Activated CD4-positive, alpha-beta T cell treated with anti-CD3 and anti-CD28 coated beads for 36 hours (primary cell): ENCODE measurements around the gene ZNF213. TPM values are rescaled to one million over a fixed set of nuclear protein-coding genes. Genes with fewer than 3 reads are reported as not detected.

Source experiments
- ATAC-seq: fragments of 200-7000 bp; cut with Tn5 transposase; one replicate; pipeline ENCODE4 v1.10.0; 2021; ENCODE audit warnings: mild to moderate bottlenecking, moderate library complexity
- CTCF ChIA-PET: fragments of 350-600 bp; sonication (Branson Sonifier 250); formaldehyde crosslinking; loops from one replicate; lab custom pipeline; 2021; ENCODE audit warnings: antibody characterized with exemption; lab: Charles Lee
- POLR2A ChIA-PET: fragments of 350-600 bp; sonication (Branson Sonifier 250); formaldehyde crosslinking; loops from one replicate; lab custom pipeline; 2021; ENCODE audit warnings: antibody characterized with exemption, inconsistent platforms; lab: Charles Lee
- DNase-seq: peaks from one replicate; pipeline ENCODE4 v3.0.0-alpha.2; 2020
- H3K27ac Mint-ChIP-seq: one replicate; pipeline ENCODE4 v1.8.0; 2021; ENCODE audit warnings: mixed read lengths
- H3K27me3 Mint-ChIP-seq: one replicate; pipeline ENCODE4 v1.8.0; 2021; ENCODE audit warnings: mixed read lengths
- H3K36me3 Mint-ChIP-seq: one replicate; pipeline ENCODE4 v1.8.0; 2021; ENCODE audit warnings: low read depth, mixed read lengths
- H3K4me1 Mint-ChIP-seq: one replicate; pipeline ENCODE4 v1.8.0; 2021; ENCODE audit warnings: mixed read lengths
- H3K4me3 Mint-ChIP-seq: one replicate; pipeline ENCODE4 v1.8.0; 2021; ENCODE audit warnings: mild to moderate bottlenecking, moderate library complexity, mixed read lengths
- H3K9me3 Mint-ChIP-seq: one replicate; pipeline ENCODE4 v1.8.0; 2021; ENCODE audit warnings: low read depth, mixed read lengths
- intact Hi-C, 2 experiments: fragments of 100-400 bp; cut with DNase I in 1 of 2; cut with micrococcal nuclease in 1 of 2; formaldehyde crosslinking; loops; one replicate each; pipeline versions ENCODE4 v1.14.2 to v1.15.1; 2022 to 2024; cut with DNase I, micrococcal nuclease
- total RNA-seq, 2 experiments: library from RNA; stranded (reverse); gene quantifications; one replicate each; pipeline ENCODE4 v1.2.3, GENCODE V29; 2021

The ZNF213 gene
- total RNA-seq, 2 experiments from 2014 or later, result 7.6 to 8.3 TPM

DNA sequence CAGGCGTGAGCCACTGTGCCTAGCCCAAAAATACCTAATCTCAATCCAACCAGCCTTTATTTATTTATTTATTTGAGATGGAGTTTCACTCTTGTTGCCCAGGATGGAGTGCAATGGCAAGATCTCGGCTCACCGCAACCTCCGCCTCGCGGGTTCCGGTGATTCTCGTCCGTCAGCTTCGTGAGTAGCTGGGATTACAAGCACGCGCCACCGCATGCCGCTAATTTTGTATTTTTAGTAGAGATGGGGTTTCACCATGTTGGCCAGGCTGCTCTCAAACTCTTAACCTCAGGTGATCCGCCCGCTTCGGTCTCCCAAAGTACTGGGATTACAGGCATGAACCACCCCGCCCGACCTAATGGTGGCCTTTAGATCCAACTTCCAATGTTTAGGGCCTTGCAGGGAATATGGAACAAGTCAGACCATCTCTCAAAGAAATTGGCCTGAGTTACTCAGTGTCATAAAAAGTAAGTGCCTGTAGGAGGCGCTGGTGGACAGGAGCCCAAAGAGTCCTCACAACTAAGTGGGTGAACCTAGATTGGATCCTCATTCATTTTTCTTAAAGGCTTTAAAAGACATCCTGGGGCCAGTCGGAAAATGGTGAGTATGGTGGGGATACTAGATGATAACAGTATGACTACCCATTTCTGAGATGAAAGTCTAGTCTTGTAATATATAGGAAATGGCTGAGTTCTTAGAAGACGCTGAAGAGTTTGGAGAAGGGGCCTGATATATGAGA lies 40.4 kb upstream of the ZNF213 start:
- peak overlapping the region; percentile 29 for H3K27ac Mint-ChIP-seq
- ATAC-seq, result peak; percentile 53
- intact Hi-C loops, result loop anchor here (1.0 to 5.0 kb wide), 3 partner anchors 35 to 73 kb away; no protein-coding TSS in a partner anchor
- H3K36me3 Mint-ChIP-seq, result no peaks in the 10 kb centered on the region
- peak; percentile 77 for DNase-seq
- peaks cover 32% of the 10 kb centered on the region for H3K4me1 Mint-ChIP-seq
- no peaks in the 10 kb centered on the region for H3K9me3 Mint-ChIP-seq
- POLR2A ChIA-PET, result no interaction called here
- H3K4me3 Mint-ChIP-seq, result no peak overlapping the region
- CTCF ChIA-PET, result interaction anchor here (0.7 to 2.7 kb wide), 7 partner anchors 14 to 63 kb away, joined by 3 to 19 read pairs (median 3); no protein-coding TSS in a partner anchor
- no peaks in the 10 kb centered on the region for H3K27me3 Mint-ChIP-seq

GRCh38 chr16:3095869-3096268 lies 39.0 kb upstream of the ZNF213 start:
- ATAC-seq (peak; percentile 68), DNase-seq (peak; percentile 82)
- H3K27ac Mint-ChIP-seq, result no peak overlapping the region
- no peaks in the 10 kb centered on the region for H3K36me3 Mint-ChIP-seq
- intact Hi-C loops, result loop anchor here (1.0 to 5.0 kb wide), 3 partner anchors 28 to 71 kb away; no protein-coding TSS in a partner anchor
- H3K9me3 Mint-ChIP-seq, result no peaks in the 10 kb centered on the region
- ChIA-PET POLR2A (interaction anchor here (0.7 to 1.5 kb wide), 4 partner anchors 9 to 54 kb away, joined by 3 to 6 read pairs (median 5); no protein-coding TSS in a partner anchor), CTCF (interaction anchor here (0.6 to 9.4 kb wide), 15 partner anchors 14 to 76 kb away, joined by 3 to 125 read pairs (median 4); partner anchors contain the start of gene ZNF213)
- H3K4me1 Mint-ChIP-seq, result peaks cover 41% of the 10 kb centered on the region
- H3K4me3 Mint-ChIP-seq, result no peak overlapping the region
- H3K27me3 Mint-ChIP-seq, result no peaks in the 10 kb centered on the region

- no peak for ATAC-seq
- DNase-seq, result no peak
- Mint-ChIP-seq H3K4me3 (no peak overlapping the region), H3K27ac (no peak overlapping the region), H3K9me3 (no peaks in the 10 kb centered on the region), H3K4me1 (peaks cover 41% of the 10 kb centered on the region), H3K27me3 (no peaks in the 10 kb centered on the region), H3K36me3 (no peaks in the 10 kb centered on the region)
- ChIA-PET CTCF (interaction anchor here (0.6 to 9.4 kb wide), 13 partner anchors 12 to 76 kb away, joined by 3 to 125 read pairs (median 4); partner anchors contain the start of gene ZNF213), POLR2A (interaction anchor here (1.3 to 1.5 kb wide), 2 partner anchors 21 to 25 kb away, joined by 5 to 6 read pairs; no protein-coding TSS in a partner anchor)
- intact Hi-C loops, result loop anchor here (1.0 to 5.0 kb wide), 3 partner anchors 28 to 71 kb away; no protein-coding TSS in a partner anchor
Observed at GRCh38 chr16:3096362-3096761, 38.5 kb upstream of the ZNF213 start.

GRCh38 chr16:3097266-3097665 lies 37.6 kb upstream of the ZNF213 start:
- DNase-seq, result no peak
- H3K27ac Mint-ChIP-seq, result no peak overlapping the region
- no peak for ATAC-seq
- no peaks in the 10 kb centered on the region for H3K9me3 Mint-ChIP-seq
- ChIA-PET CTCF (interaction anchor here (0.7 to 9.4 kb wide), 8 partner anchors 8 to 52 kb away, joined by 3 to 125 read pairs (median 5); partner anchors contain the start of gene ZNF213), POLR2A (interaction anchor here (1.5 kb wide), 1 partner anchor 22 kb away, joined by 6 read pairs; no protein-coding TSS in a partner anchor)
- H3K4me1 Mint-ChIP-seq, result peaks cover 45% of the 10 kb centered on the region
- intact Hi-C loops, result loop anchor here in 1 of 2 experiments (5.0 kb wide), 1 partner anchor 70 kb away; no protein-coding TSS in a partner anchor
- H3K27me3 Mint-ChIP-seq, result no peaks in the 10 kb centered on the region
- no peak overlapping the region for H3K4me3 Mint-ChIP-seq
- H3K36me3 Mint-ChIP-seq, result no peaks in the 10 kb centered on the region

- H3K4me3 Mint-ChIP-seq, result peak within 1 kb of the TSS; percentile 68
- peaks cover 53% of the 10 kb centered on the region for H3K4me1 Mint-ChIP-seq
- no peaks in the 10 kb centered on the region for H3K36me3 Mint-ChIP-seq
- no peaks in the 10 kb centered on the region for H3K9me3 Mint-ChIP-seq
- intact Hi-C loops, result loop anchor here in 1 of 2 experiments (5.0 kb wide), 1 partner anchor 69 kb away; no protein-coding TSS in a partner anchor
- ATAC-seq, result no peak
- peak within 1 kb of the TSS; percentile 84 for H3K27ac Mint-ChIP-seq
- POLR2A ChIA-PET, result interaction anchor here (0.6 to 1.2 kb wide), 3 partner anchors 33 to 76 kb away, joined by 3 to 10 read pairs (median 3); partner anchors contain the start of gene IL32
- CTCF ChIA-PET, result interaction anchor here (0.8 to 9.4 kb wide), 14 partner anchors 10 to 86 kb away, joined by 3 to 125 read pairs (median 6); partner anchors contain the start of genes CLDN9 and ZNF213
- no peak for DNase-seq
- no peaks in the 10 kb centered on the region for H3K27me3 Mint-ChIP-seq
Observed at GRCh38 chr16:3098459-3099394, 36.1 kb upstream of the ZNF213 start, which contains the start of gene ZSCAN10. Gene ZSCAN10 (minus strand): TSS chr16:3099294. CDS start chr16:3092937, 6,357 bp downstream.

DNA sequence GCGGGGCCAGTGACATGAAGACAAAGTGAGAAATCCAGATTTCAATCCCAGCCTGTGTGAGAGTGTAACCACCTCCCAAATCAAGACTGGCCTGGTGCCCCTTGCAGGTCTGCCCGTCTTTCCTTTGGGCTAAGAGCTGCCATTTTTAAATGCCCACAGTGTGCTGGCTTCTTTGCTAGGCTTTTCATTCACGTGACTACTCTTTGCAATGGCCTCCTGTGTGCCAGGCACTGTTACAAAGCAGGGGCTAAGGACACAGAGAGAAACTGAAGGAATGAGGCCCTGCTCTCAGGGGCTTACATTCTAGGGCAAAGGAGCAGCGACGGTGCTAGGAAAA lies 35.5 kb upstream of the ZNF213 start:
- H3K36me3 Mint-ChIP-seq, result no peaks in the 10 kb centered on the region
- POLR2A ChIA-PET, result interaction anchor here (0.8 to 1.2 kb wide), 2 partner anchors 36 to 77 kb away, joined by 3 read pairs; partner anchors contain the start of gene ZNF213
- no peak overlapping the region for H3K27ac Mint-ChIP-seq
- CTCF ChIA-PET, result interaction anchor here (0.8 to 9.4 kb wide), 9 partner anchors 14 to 50 kb away, joined by 3 to 125 read pairs (median 6); no protein-coding TSS in a partner anchor
- H3K4me1 Mint-ChIP-seq, result peaks cover 52% of the 10 kb centered on the region
- DNase-seq (peak; percentile 51), ATAC-seq (no peak)
- intact Hi-C loops, result loop anchor here in 1 of 2 experiments (5.0 kb wide), 1 partner anchor 68 kb away; no protein-coding TSS in a partner anchor
- no peaks in the 10 kb centered on the region for H3K27me3 Mint-ChIP-seq
- no peak overlapping the region for H3K4me3 Mint-ChIP-seq
- no peaks in the 10 kb centered on the region for H3K9me3 Mint-ChIP-seq

GRCh38 chr16:3099732-3100499 lies 34.9 kb upstream of the ZNF213 start:
- DNase-seq (peak; percentile 99), ATAC-seq (peak; percentile 84)
- Mint-ChIP-seq H3K27me3 (no peaks in the 10 kb centered on the region), H3K4me1 (peaks cover 49% of the 10 kb centered on the region), H3K4me3 (peak overlapping the region; percentile 68), H3K9me3 (no peaks in the 10 kb centered on the region), H3K27ac (peak overlapping the region; percentile 84), H3K36me3 (no peaks in the 10 kb centered on the region)
- CTCF ChIA-PET, result interaction anchor here (0.8 to 9.4 kb wide), 11 partner anchors 8 to 41 kb away, joined by 3 to 125 read pairs (median 6); partner anchors contain the start of gene ZNF213
- intact Hi-C loops, result loop anchor here (1.0 to 10.0 kb wide), 10 partner anchors 24 to 515 kb away; partner anchors contain the start of genes FLYWCH1 (in 1 of the 2), SLX4 (in 1 of the 2) and ZNF263 (in 1 of the 2)
- POLR2A ChIA-PET, result interaction anchor here (0.8 kb wide), 1 partner anchor 35 kb away, joined by 3 read pairs; the partner anchor contains the start of gene ZNF213

GRCh38 chr16:3101018-3101840 lies 33.6 kb upstream of the ZNF213 start:
- CTCF ChIA-PET, result interaction anchor here (0.6 to 9.4 kb wide), 21 partner anchors 9 to 189 kb away, joined by 3 to 125 read pairs (median 4); partner anchors contain the start of gene ZNF213
- no peaks in the 10 kb centered on the region for H3K9me3 Mint-ChIP-seq
- no peaks in the 10 kb centered on the region for H3K27me3 Mint-ChIP-seq
- POLR2A ChIA-PET, result interaction anchor here (1.1 kb wide), 1 partner anchor 91 kb away, joined by 4 read pairs; no protein-coding TSS in a partner anchor
- ATAC-seq (peak; percentile 36), DNase-seq (peak; percentile 71)
- intact Hi-C loops, result loop anchor here (1.0 to 10.0 kb wide), 5 partner anchors 28 to 514 kb away; partner anchors contain the start of genes FLYWCH1 (in 1 of the 2), SLX4 (in 1 of the 2) and ZNF263 (in 1 of the 2)
- no peaks in the 10 kb centered on the region for H3K36me3 Mint-ChIP-seq
- peak overlapping the region; percentile 69 for H3K4me3 Mint-ChIP-seq
- H3K4me1 Mint-ChIP-seq, result peaks cover 44% of the 10 kb centered on the region
- peak overlapping the region; percentile 88 for H3K27ac Mint-ChIP-seq
